ENCODE results near the gene ABHD4. TPM values are rescaled to one million over a fixed set of nuclear protein-coding genes. Genes with fewer than 3 reads are reported as not detected.

Gene ABHD4
- total and polyA plus RNA-seq, 2 experiments from 2014 or later = 39.1 to 40.0 TPM

GRCh38 chr14:22607291-22607690 is 9.2 kb downstream of the ABHD4 start:
- H3K27me3 Mint-ChIP-seq (ENCODE audit: insufficient read depth, low read depth, poor library complexity) = peaks cover 8% of the 10 kb centered on the region
- H3F3A ChIP-seq (replicated peaks; ENCODE audit: low read depth) = no peaks in the 10 kb centered on the region
- H3K27ac ChIP-seq (ENCODE audit: low read depth) = no peak overlapping the region
- no peaks in the 10 kb centered on the region for H3K4me1 Mint-ChIP-seq
- no peak for ATAC-seq
- H4K20me1 ChIP-seq (replicated peaks; ENCODE audit: insufficient read depth) = no peaks in the 10 kb centered on the region; the same call in 1 of the 2 replicates
- H3K4me3 ChIP-seq = no peak overlapping the region
- no peaks in the 10 kb centered on the region for H3K4me1 ChIP-seq (ENCODE audit: insufficient read depth)
- H3K4me2 ChIP-seq = no peak overlapping the region
- no peaks in the 10 kb centered on the region for H3K27me3 ChIP-seq (ENCODE audit: insufficient read depth)
- H3K79me2 ChIP-seq (replicated peaks; ENCODE audit: insufficient read depth) = no peaks in the 10 kb centered on the region
- no peaks in the 10 kb centered on the region for H3K9me3 Mint-ChIP-seq
- H3K4me3 Mint-ChIP-seq = no peak overlapping the region
- H3K27ac Mint-ChIP-seq = no peak overlapping the region; the same call in 1 of the 2 replicates
- H2AFZ ChIP-seq = no peak overlapping the region
- peaks cover 61% of the 10 kb centered on the region for H3K36me3 ChIP-seq (ENCODE audit: insufficient read depth)
- peaks cover 90% of the 10 kb centered on the region for H3K36me3 Mint-ChIP-seq (ENCODE audit: low read depth)
- TF ChIP-seq CTCF (conservative IDR thresholded peaks at IDR 0.05; ENCODE audit: low read depth in 2 of 2) = no peak
- TF ChIP-seq EZH2phosphoT487 (IDR thresholded peaks at IDR 0.05; ENCODE audit: unreplicated experiment) = no peak
- TF ChIP-seq EZH2 (IDR thresholded peaks at IDR 0.05; ENCODE audit: low read depth, unreplicated experiment) = no peak
- no peak for TF ChIP-seq ETS1 (IDR thresholded peaks at IDR 0.05)
- no peak for TF ChIP-seq ZNF462 (CRISPR knock-in tag; IDR thresholded peaks at IDR 0.05)
- no peak for TF ChIP-seq CREB1 (CRISPR knock-in tag; IDR thresholded peaks at IDR 0.05; ENCODE audit: low read depth)
- TF ChIP-seq NANOG (IDR thresholded peaks at IDR 0.05; ENCODE audit: borderline replicate concordance) = no peak
- TF ChIP-seq ZNF331 (CRISPR knock-in tag; IDR thresholded peaks at IDR 0.05; ENCODE audit: low read depth) = no peak
- no peak for TF ChIP-seq POLR2AphosphoS5 (IDR thresholded peaks at IDR 0.05; ENCODE audit: low read depth)
- TF ChIP-seq STAT1 (IDR thresholded peaks at IDR 0.05; ENCODE audit: unreplicated experiment) = no peak
- no peak for TF ChIP-seq ZNF114 (CRISPR knock-in tag; IDR thresholded peaks at IDR 0.05)
- TF ChIP-seq JUNB (IDR thresholded peaks at IDR 0.05; ENCODE audit: unreplicated experiment) = no peak
- TF ChIP-seq, protein P1, sequence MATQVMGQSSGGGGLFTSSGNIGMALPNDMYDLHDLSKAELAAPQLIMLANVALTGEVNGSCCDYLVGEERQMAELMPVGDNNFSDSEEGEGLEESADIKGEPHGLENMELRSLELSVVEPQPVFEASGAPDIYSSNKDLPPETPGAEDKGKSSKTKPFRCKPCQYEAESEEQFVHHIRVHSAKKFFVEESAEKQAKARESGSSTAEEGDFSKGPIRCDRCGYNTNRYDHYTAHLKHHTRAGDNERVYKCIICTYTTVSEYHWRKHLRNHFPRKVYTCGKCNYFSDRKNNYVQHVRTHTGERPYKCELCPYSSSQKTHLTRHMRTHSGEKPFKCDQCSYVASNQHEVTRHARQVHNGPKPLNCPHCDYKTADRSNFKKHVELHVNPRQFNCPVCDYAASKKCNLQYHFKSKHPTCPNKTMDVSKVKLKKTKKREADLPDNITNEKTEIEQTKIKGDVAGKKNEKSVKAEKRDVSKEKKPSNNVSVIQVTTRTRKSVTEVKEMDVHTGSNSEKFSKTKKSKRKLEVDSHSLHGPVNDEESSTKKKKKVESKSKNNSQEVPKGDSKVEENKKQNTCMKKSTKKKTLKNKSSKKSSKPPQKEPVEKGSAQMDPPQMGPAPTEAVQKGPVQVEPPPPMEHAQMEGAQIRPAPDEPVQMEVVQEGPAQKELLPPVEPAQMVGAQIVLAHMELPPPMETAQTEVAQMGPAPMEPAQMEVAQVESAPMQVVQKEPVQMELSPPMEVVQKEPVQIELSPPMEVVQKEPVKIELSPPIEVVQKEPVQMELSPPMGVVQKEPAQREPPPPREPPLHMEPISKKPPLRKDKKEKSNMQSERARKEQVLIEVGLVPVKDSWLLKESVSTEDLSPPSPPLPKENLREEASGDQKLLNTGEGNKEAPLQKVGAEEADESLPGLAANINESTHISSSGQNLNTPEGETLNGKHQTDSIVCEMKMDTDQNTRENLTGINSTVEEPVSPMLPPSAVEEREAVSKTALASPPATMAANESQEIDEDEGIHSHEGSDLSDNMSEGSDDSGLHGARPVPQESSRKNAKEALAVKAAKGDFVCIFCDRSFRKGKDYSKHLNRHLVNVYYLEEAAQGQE (IDR thresholded peaks at IDR 0.05; ENCODE audit: unreplicated experiment) = no peak
- DNase-seq (ENCODE audit: low spot score) = no peak
- H3K9me2 ChIP-seq (ENCODE audit: insufficient read depth) = no peaks in the 10 kb centered on the region
